Epithelial cell of esophagus (primary cell): ENCODE measurements around the gene SYPL1.

Source experiments
- DNase-seq: peaks from one replicate; pipeline ENCODE4 v3.0.0; 2010; ENCODE audit warnings: low read depth
- H3K4me3 ChIP-seq: 2 replicates; pipeline ENCODE4 v1.5.1; 2011; ENCODE audit warnings: mild to moderate bottlenecking, low read length, control low read depth
- CTCF ChIP-seq: IDR thresholded peaks from 2 replicates; pipeline ENCODE4 v1.5.1; 2011; ENCODE audit warnings: low read depth, mild to moderate bottlenecking, low read length, control low read depth, inconsistent platforms; ENCODE audit not compliant: insufficient read depth; ENCODE audit errors: missing control alignments

SYPL1 gene

DNA sequence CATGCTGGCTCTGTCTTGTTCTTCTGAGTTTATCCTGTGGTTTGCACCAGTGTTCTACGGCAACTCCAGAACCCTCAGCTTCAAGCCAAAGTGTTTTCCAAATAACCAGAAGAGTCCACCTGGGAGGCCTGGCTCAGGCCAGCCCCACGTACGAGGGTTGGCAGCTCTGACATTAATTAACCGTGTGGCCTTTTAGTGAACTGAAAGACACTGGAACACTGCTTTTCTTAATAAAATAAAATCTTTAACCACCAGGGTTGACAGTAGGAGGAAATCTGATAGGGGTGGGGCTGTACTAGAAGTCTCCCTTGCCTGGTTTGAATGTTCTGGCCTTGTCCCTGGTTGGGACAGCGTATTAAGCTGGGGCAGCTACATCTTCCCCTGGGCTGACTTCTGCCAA lies 64.9 kb downstream of the SYPL1 start:
- DNase-seq: no peak
- H3K4me3 ChIP-seq: no peak overlapping the region
- no peak for TF ChIP-seq CTCF

- no peak for DNase-seq
- H3K4me3 ChIP-seq: no peak overlapping the region
- no peak for TF ChIP-seq CTCF
Observed at GRCh38 chr7:106045586-106045985, 66.5 kb downstream of the SYPL1 start.

- no peak overlapping the region for H3K4me3 ChIP-seq
- DNase-seq: no peak
- no peak for TF ChIP-seq CTCF
Observed at GRCh38 chr7:106045139-106045538, 67.0 kb downstream of the SYPL1 start.

DNA sequence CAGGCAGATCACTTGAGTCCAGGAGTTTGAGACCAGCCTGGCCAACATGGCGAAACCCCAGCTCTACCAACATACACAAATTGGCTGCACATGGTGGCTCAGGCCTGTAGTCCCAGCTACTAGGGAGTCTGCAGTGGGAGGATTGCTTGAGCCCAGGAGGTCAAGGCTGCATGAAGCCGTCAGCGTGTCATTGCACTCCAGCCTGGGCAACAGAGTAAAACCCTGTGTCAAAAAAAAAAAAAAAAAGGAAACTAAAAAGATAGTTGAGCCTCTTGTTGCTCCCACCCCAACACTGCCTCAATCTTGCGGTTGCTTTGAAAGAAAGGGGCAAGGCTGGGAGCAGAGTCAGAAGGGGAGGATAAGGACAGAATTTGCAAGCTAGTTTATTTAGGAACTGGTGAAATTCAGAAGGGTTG lies 69.9 kb downstream of the SYPL1 start:
- no peak for TF ChIP-seq CTCF
- H3K4me3 ChIP-seq: no peak overlapping the region
- no peak for DNase-seq

DNA sequence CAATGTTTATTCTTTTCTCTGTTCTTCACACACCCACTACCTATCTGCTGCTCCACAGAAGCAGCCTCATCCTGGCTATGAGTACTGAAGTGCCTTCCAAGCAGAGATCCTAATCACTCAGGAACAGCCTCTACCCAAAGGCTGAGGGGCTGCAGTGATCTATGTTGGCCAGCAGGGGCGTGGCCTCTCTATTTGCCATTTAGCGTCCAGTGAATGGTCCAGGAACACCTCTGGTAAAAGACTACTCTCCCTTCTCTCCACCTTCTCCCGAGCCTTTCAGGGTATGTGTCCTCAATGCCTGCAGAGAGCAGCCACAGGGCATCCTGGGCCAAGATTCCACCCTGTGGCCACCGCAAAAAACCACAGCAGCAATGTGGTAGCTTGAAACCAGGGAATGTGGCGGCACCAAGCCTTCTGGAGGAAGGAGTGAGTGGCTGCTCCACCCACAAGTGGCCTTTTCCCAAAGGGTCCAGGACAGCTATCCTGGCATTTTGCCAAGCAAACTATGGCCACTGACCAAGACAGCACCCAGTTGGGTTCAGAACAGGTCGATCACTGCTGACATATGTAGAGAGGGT lies 70.9 kb downstream of the SYPL1 start:
- peak; percentile 56 for TF ChIP-seq CTCF
- DNase-seq: peak; percentile 39
- H3K4me3 ChIP-seq: no peak overlapping the region
